Measurements from ENCODE around the gene GALNT2.
A peak's percentile ranks its signal among the peaks of the same experiment; 100 is the strongest.

Gene GALNT2

DNA sequence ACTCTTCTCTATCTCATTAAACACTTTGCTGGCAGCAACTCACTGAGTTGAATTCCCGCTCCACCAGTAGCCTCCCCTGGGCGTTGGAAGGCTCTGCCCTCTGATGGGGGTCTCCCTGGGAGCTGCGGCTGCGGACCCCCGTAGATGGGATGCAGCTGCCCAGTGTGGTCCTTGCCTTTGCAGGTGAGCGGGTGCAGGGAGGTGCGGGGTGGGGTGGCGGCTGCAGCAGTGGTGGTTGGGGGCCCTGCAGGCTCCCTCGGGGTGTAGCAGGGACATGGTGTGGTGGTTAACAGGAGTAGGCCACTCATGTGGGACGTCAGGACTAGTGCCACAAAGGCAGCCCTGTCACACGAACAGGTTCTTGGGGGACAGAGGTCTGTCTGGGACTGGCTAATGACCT lies 42.0 kb downstream of the GALNT2 start:
- DNase-seq (ENCODE audit: extremely low read depth in 1 of 2, low read depth in 1 of 2): no peak

- DNase-seq (ENCODE audit: extremely low read depth in 1 of 2, low read depth in 1 of 2): peak; percentile 60 to 89
Measured at GRCh38 chr1:230109895-230110667, 43.0 kb downstream of the GALNT2 start.

DNA sequence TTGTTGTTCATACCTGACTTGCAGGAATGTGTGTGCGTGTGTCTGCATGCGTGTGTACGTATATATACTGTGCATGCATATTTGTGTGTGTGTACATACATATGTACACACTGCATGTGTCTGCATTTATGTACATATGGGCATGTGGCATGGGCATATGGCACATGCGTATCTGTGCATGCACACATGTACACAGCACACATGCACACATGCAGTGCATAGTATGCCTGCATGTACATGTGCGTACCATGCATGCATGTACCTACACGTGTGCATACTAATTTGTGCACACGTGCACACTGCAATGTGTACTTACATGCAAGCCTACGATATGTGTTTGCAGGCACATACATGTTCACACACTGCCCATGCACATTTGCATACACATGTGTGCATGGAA lies 43.9 kb downstream of the GALNT2 start:
- no peak for DNase-seq (ENCODE audit: extremely low read depth in 1 of 2, low read depth in 1 of 2)

DNA sequence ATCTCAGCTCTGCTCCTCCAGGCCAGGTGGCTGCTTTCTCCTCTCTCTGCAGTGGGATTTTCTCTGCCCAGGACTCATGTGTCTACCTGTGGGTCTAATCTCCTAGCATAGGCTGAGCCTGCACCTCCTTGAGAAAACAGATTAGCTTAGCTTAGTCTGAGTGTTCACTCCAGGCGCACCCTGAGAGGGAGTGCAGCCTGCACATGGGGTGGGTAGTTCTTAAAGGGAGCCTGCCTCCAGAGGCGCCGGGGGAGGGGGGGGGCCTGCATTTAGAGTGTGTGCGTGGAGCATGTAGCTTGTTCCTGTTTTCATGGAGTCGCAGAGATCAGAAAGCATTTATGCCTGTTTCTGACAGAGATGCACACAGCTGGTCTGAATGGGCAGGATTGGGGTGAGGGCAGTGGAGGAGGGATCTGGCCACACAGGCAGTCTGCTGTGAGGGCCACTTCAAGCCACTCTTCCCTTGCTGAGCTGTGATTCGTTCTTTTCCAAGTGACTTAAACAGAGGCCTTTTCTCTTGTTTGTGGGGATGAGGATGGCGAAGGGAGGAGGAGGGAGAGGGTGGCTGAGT lies 45.2 kb downstream of the GALNT2 start:
- DNase-seq (ENCODE audit: extremely low read depth in 1 of 2, low read depth in 1 of 2): no peak

DNA sequence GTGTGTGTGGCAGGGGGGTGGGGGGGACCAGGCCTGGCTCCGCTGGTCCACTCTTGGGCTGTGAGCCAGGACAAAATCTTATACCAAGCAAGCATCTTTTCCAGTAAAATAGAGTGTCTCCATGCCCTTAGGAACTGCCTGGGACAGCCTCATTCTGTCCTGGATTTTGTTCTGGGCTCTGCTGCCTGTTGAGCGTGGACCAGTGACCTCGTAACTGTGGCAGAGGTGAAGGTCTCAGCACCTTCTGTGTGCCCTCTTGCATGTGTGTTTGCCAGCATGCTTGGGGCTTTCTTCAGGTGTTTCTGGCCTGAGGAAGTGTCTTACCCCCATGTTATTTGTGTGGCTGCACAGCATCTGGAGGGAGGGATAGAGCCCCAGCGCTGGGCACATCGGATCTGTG lies 45.7 kb downstream of the GALNT2 start:
- DNase-seq (ENCODE audit: extremely low read depth in 1 of 2, low read depth in 1 of 2): no peak

DNA sequence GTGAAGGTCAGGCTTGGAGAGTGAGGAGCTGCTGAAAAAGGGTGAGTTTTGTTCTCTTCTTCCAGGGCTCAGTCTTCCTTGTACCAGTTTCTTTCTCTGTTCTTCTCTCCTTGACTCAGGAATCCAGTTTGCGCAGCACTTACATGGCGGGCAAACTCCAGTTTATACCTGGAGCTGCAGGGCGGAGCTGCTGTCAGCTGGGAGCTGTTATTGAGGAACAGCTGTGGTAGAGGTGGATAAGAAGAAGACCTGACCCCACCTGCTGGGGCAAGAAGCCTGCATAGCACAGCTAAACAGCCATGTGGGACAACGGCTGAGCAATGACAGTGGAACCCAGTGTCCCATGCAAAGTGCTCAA lies 46.2 kb downstream of the GALNT2 start:
- no peak for DNase-seq (ENCODE audit: extremely low read depth in 1 of 2, low read depth in 1 of 2)

DNA sequence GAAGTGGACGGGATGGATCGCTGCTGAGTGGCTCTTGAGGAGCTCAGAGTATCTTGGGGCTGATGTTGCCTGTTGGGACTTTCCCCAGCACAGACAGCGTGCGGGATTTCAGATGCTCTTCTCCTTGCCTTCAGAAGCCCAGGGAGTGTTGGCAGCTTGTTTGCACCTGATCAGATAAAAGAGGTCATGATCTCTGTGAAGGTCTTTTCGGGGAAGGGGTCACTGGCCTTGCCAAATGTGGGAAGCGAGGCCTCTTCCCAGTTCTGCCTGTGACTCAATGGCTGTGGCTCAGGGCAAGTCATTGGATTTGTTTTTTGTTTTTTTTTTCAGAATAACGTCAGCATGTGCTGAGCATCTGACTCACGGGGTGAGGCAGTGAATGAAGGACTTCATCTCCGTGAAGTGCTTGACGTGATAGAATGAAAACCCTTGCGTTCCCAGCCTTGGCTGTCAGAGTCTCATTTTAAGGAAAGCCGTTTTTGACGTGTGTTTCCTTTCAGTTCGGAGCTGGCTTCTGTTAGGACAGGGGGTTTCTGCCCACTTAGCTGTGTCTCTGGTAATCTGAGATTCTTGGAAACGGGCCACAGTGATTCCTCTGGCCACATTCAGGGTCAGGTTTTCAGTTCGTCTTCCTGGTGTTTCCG lies 46.7 kb downstream of the GALNT2 start:
- no peak for DNase-seq (ENCODE audit: extremely low read depth in 1 of 2, low read depth in 1 of 2)

- no peak for DNase-seq (ENCODE audit: extremely low read depth in 1 of 2, low read depth in 1 of 2)
Measured at GRCh38 chr1:230114237-230114651, 47.2 kb downstream of the GALNT2 start.

DNA sequence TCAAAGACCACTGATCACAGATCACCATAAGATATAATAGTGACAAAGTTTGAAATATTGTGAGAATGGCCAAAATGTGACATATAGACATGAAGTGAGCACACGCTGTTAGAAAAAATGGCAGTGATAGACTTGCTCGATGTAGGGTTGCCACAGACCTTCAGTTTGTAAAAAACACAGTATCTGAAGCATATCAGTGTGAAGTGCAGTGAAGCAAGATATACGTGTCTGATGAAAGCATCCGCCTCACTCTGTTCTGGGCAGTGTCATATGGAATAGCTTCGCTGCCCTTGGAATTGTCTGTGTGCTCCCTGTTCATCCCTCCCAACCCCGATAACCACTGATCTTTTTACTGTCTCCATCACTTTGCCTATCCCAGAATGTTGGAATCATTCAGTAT lies 50.7 kb downstream of the GALNT2 start:
- no peak for DNase-seq (ENCODE audit: extremely low read depth in 1 of 2, low read depth in 1 of 2)

GRCh38 chr1:230119340-230119739 lies 52.3 kb downstream of the GALNT2 start:
- DNase-seq (ENCODE audit: extremely low read depth in 1 of 2, low read depth in 1 of 2): no peak

DNA sequence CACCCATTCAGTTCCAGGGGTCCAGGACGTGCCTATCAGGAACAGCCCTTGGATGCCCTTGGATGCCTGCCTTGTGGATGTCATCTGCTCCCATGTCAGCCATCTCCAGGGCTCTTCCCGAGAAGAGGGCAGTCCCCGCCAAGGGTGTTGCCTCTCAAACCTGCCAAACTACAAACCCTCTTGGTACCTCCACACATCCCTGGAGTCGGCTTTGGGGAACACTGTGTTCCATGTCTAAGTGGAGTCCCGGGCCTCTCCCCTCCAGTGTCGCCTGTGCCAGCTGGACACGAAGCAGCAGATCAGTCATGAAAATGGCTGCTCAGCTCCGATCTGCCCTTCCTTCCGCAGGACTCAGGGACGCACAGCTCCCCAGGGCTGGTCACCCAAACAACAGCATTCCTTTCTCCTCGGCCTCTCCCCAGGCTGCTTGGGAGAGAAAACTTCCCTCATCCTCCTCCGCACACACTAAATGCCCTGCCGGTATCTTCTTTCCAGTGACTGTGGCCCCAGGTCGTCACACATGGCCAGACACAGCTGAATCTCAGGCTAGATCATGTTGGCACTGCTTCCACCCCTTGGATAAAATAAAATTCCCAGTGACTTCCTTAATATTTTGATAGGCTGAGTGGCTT lies 53.4 kb downstream of the GALNT2 start:
- DNase-seq (ENCODE audit: extremely low read depth in 1 of 2, low read depth in 1 of 2): no peak

DNA sequence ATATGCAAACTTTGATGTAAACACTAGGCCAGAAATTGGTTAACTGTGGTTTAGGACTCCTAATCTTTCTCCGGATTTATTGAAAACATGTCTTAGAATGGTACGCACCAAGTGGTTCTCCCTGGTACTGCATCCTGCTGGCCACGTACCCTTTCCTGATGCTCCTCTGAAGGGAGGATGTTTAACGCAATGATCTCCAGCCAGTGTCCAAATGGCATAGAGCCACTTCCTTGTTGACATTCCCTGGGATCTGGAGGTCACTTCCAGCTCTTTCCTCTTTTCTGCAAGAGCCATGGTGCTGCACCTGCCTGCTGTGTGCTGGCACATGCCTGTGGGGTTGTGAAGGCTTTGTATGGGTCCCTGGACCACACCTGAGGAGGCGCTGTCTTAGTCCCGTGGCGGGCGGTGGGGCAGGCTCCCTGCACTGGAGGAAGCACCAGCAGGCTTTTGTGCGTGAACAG lies 53.9 kb downstream of the GALNT2 start:
- no peak for DNase-seq (ENCODE audit: extremely low read depth in 1 of 2, low read depth in 1 of 2)

DNA sequence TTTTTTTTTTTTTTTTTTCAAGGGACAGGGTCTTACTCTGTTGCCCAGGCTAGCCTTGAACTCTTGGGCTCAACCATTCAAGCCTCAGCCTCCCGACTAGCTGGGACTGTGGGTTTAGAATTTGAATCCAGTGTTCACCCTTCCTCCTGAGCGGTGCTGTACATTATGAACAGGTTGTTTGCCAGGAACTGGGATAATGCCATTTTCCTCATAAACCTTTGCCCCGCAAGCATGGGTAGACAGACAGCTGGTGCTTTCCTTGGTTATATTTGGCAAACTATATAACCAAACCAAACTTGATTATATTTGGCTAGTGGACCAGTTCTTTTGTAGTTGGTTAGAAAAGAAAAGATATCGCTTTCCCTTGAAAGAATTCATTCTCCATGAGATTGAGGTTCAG lies 54.9 kb downstream of the GALNT2 start:
- DNase-seq (ENCODE audit: extremely low read depth in 1 of 2, low read depth in 1 of 2): no peak

DNA sequence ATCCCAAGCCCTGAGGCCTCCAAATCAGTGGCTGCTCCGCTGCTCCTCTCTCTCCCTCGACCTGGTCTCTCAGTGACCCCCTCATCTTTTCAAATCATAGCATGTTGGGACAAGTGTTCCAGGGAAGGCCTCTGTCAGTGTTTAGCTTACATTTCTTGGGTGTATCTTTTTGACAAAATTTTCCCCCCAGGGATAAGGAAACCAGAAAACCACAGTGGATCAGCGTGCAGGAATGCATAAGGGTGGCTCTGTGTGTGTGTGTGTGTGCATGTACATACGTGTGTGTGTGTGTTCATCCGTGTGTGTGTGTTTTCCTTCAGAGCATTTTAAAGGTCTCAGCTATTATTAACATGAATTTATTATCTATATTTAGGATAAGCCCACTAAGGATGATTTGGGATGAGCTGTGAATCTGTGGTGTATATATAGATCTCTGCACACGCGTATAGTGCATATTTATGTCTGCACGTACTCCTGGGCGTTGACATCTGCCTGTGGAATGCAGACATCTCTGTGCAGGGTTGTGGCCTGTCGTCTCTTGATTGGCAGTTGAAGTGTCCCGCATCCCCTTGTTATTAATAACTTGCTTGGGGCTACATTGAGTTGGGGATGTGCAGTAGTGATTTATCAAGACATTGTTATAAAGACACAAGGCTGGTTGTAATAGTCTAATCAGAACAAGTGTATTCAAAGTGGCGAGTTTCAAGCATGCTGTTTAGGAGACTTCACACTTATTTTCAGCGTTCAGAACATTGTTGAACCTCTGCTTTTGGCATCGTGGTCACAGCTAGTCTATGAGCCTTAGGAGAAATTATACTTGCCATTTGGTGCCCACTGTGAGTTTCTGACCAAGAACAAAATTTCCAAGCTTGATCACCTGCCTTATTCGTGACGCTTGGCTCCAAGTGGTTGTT lies 55.6 kb downstream of the GALNT2 start:
- no peak for DNase-seq (ENCODE audit: extremely low read depth in 1 of 2, low read depth in 1 of 2)

DNA sequence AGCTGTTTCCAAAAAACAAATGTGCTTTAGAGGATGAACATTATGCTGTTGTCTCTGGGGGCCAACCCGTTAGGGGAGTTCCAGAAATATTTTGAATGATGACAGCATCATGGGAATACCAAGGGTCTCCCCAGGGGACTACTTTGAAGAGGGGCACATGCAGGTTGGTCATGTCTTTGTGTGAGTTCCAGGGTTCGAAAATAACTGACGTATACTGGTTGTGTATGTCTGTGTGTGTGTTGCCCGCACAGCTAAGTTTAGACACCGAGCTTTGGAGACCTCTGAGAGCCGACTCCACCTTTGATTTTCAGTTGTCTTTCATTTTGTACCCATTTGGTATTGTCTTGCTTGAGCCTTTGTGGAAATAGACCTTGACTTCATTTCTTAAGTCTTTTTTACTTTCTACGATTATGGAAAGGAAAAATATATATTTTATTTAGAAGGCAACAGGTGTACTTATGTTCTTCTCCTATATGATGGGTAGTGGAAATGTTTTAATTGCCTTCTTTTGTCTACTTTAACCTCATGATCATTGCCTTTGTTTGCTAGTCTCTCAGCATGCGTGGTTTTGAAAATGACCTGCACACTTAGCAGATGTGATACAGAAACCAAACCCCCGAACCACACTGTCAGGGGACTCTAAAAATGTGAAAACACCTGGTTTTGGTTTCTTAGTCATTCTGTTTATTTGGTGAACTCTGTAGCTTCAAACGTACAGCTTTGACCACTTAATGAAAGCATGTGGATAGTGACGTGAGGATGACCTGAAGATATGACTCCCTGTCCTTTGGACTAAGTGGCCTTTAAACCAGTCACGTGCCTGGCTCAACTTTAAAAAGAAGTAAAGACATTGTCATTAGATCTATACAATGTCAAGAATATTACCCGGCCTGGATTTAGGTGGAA lies 56.5 kb downstream of the GALNT2 start:
- no peak for DNase-seq (ENCODE audit: extremely low read depth in 1 of 2, low read depth in 1 of 2)

- no peak for DNase-seq (ENCODE audit: extremely low read depth in 1 of 2, low read depth in 1 of 2)
Measured at GRCh38 chr1:230124186-230125128, 57.4 kb downstream of the GALNT2 start.

DNA sequence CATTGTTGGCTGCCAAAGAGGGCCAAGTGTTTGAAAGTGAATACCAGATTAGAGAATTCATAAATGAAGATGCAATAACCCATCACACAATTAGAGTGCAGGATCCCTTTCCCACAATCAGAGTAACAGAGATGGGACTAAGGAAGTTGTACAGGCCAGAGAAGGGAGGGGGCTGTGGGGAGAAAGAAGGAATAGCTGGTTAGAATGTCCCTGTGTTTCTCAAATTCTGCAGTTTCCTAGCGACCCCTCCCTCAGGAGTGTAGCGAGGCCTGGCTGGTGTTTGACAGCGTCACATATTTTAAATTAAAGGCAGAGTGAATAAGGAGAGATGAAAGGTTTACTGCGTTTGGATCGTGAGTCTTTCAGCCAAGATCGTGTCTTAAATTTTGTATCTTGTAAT lies 58.1 kb downstream of the GALNT2 start:
- DNase-seq (ENCODE audit: extremely low read depth in 1 of 2, low read depth in 1 of 2): no peak

- DNase-seq (ENCODE audit: extremely low read depth in 1 of 2, low read depth in 1 of 2): no peak
Measured at GRCh38 chr1:230125640-230126528, 58.8 kb downstream of the GALNT2 start.

Measured in stimulated activated CD8-positive, alpha-beta memory T cell treated with anti-CD3 and anti-CD28 coated beads, Interleukin-7, amount 100 ng/mL, for 48 hours (primary cell).